ENCODE results near the gene IMPDH2.

DNA sequence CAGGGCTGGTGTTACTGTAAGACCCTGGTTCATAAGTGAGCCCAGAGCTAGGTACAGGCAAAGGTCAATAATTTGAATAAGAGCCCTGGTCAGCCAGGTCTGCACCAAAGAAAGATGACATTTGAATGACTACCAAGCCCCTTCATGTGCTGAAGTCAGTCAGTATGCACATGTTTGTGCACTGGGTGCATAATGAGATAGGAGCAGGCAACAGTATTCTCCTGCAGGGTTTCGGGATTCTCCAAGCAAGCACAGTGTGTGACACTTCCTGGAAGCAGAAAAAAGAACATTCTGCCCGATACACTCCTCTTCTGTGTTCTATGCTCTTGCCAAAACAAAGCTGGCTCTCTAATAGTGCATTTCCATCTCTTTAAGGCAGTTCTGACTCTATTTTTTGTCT lies 5.5 kb upstream of the IMPDH2 start:
- TF ChIP-seq, protein P1, sequence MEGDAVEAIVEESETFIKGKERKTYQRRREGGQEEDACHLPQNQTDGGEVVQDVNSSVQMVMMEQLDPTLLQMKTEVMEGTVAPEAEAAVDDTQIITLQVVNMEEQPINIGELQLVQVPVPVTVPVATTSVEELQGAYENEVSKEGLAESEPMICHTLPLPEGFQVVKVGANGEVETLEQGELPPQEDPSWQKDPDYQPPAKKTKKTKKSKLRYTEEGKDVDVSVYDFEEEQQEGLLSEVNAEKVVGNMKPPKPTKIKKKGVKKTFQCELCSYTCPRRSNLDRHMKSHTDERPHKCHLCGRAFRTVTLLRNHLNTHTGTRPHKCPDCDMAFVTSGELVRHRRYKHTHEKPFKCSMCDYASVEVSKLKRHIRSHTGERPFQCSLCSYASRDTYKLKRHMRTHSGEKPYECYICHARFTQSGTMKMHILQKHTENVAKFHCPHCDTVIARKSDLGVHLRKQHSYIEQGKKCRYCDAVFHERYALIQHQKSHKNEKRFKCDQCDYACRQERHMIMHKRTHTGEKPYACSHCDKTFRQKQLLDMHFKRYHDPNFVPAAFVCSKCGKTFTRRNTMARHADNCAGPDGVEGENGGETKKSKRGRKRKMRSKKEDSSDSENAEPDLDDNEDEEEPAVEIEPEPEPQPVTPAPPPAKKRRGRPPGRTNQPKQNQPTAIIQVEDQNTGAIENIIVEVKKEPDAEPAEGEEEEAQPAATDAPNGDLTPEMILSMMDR (conservative IDR thresholded peaks at IDR 0.05; ENCODE audit: low read depth, low read length): no peak
- TF ChIP-seq EZH2phosphoT487 (IDR thresholded peaks at IDR 0.05; ENCODE audit: borderline replicate concordance, low read length) (no peak), EZH2 (IDR thresholded peaks at IDR 0.05; ENCODE audit: low read length, unreplicated experiment) (no peak)

Data from PC-3 (cell line).